Measurements from ENCODE around the gene BCL2L11. TPM values are rescaled to one million over a fixed set of nuclear protein-coding genes. Genes with fewer than 3 reads are reported as not detected.

BCL2L11 gene
- total RNA-seq, 1 donor from 2014 or later = 19.3 TPM

DNA sequence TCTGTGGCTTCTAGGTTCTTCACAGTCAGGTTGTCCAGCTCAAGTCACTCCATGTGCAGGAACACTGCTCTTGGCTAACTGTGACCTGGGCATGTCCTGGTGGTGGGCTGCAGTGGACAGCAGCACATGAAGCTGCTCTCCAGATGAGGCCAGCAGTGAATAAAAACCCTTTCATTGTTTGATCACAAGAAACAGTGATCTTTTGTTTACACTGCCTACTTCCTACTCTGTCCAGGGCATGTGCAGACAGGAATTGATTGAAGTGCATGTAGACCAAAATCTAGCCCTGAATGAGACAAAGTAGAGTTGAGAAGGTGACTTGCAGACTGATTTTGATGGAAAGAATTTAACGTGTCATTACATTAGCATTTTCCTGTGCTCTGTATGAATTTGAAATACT, 34.9 kb downstream of the BCL2L11 start:
- Histone ChIP-seq H2AFZ (ENCODE audit: low read depth, low read length) (no peak overlapping the region), H3K4me2 (ENCODE audit: low read length) (no peak overlapping the region), H4K20me1 (ENCODE audit: insufficient read depth, low read length) (no peaks in the 10 kb centered on the region), H3K4me1 (ENCODE audit: insufficient read depth, low read length) (peaks cover 12% of the 10 kb centered on the region), H3K4me3 (ENCODE audit: insufficient read depth, low read depth, low read length) (no peak overlapping the region), H3K9ac (ENCODE audit: low read length) (no peak overlapping the region), H3K27ac (ENCODE audit: low read depth, low read length) (no peak overlapping the region), H3K36me3 (ENCODE audit: insufficient read depth, low read length) (no peaks in the 10 kb centered on the region), H3K79me2 (ENCODE audit: insufficient read depth, low read length) (no peaks in the 10 kb centered on the region), H3K27me3 (ENCODE audit: insufficient read depth, low read length) (no peaks in the 10 kb centered on the region), H3K9me3 (ENCODE audit: insufficient read depth, low read depth, low read length) (no peaks in the 10 kb centered on the region)
- TF ChIP-seq, protein P1, sequence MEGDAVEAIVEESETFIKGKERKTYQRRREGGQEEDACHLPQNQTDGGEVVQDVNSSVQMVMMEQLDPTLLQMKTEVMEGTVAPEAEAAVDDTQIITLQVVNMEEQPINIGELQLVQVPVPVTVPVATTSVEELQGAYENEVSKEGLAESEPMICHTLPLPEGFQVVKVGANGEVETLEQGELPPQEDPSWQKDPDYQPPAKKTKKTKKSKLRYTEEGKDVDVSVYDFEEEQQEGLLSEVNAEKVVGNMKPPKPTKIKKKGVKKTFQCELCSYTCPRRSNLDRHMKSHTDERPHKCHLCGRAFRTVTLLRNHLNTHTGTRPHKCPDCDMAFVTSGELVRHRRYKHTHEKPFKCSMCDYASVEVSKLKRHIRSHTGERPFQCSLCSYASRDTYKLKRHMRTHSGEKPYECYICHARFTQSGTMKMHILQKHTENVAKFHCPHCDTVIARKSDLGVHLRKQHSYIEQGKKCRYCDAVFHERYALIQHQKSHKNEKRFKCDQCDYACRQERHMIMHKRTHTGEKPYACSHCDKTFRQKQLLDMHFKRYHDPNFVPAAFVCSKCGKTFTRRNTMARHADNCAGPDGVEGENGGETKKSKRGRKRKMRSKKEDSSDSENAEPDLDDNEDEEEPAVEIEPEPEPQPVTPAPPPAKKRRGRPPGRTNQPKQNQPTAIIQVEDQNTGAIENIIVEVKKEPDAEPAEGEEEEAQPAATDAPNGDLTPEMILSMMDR (IDR thresholded peaks at IDR 0.05; ENCODE audit: insufficient read depth, low read depth, low read length) = no peak
- no peak for TF ChIP-seq EZH2 (IDR thresholded peaks at IDR 0.05; ENCODE audit: insufficient read depth, low read length)
- H3K4me3 Mint-ChIP-seq (ENCODE audit: unreplicated experiment) = no peak overlapping the region
- H3K27me3 Mint-ChIP-seq (ENCODE audit: low read depth, unreplicated experiment) = no peaks in the 10 kb centered on the region
- peak overlapping the region; percentile 60 for H3K27ac Mint-ChIP-seq (ENCODE audit: unreplicated experiment)
- peaks cover 1% of the 10 kb centered on the region for H3K9me3 Mint-ChIP-seq (ENCODE audit: unreplicated experiment)
- FAIRE-seq (no peak), DNase-seq (ENCODE audit: low read depth) (peak; percentile 23)
- peaks cover 31% of the 10 kb centered on the region for H3K36me3 Mint-ChIP-seq (ENCODE audit: low read depth, unreplicated experiment)
- H3K4me1 Mint-ChIP-seq (ENCODE audit: low read depth, unreplicated experiment) = peaks cover 37% of the 10 kb centered on the region

DNA sequence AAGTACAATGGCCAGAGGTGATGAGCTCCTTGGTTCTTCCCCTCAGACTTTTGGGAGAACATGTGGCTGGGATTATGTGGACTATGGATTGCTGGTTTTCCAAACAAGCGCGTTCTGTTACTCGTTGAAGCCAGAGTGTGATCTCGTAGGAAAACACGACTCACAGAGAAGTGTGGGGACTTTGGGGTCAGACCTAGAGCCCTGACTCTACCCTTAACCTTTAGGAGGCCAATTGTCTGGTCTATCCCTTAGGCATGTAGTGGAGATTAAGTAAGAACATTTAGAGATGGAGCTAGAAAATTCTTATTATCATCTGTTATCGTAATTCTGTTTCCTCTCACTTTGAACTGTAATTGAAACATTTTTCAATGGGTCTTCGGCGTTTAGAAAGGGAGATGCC, 35.8 kb downstream of the BCL2L11 start:
- Mint-ChIP-seq H3K27me3 (ENCODE audit: low read depth, unreplicated experiment) (no peaks in the 10 kb centered on the region), H3K4me3 (ENCODE audit: unreplicated experiment) (no peak overlapping the region), H3K4me1 (ENCODE audit: low read depth, unreplicated experiment) (peaks cover 46% of the 10 kb centered on the region), H3K27ac (ENCODE audit: unreplicated experiment) (peak overlapping the region; percentile 15), H3K9me3 (ENCODE audit: unreplicated experiment) (peaks cover 1% of the 10 kb centered on the region), H3K36me3 (ENCODE audit: low read depth, unreplicated experiment) (peaks cover 29% of the 10 kb centered on the region)
- H3K4me3 ChIP-seq (ENCODE audit: insufficient read depth, low read depth, low read length) = no peak overlapping the region
- H3K9me3 ChIP-seq (ENCODE audit: insufficient read depth, low read depth, low read length) = no peaks in the 10 kb centered on the region
- no peaks in the 10 kb centered on the region for H4K20me1 ChIP-seq (ENCODE audit: insufficient read depth, low read length)
- no peak overlapping the region for H3K27ac ChIP-seq (ENCODE audit: low read depth, low read length)
- DNase-seq (ENCODE audit: low read depth) (no peak), FAIRE-seq (no peak)
- TF ChIP-seq EZH2 (IDR thresholded peaks at IDR 0.05; ENCODE audit: insufficient read depth, low read length) = no peak
- TF ChIP-seq, protein P1 (IDR thresholded peaks at IDR 0.05; ENCODE audit: insufficient read depth, low read depth, low read length) = no peak
- H3K79me2 ChIP-seq (ENCODE audit: insufficient read depth, low read length) = no peaks in the 10 kb centered on the region
- H3K4me1 ChIP-seq (ENCODE audit: insufficient read depth, low read length) = peaks cover 22% of the 10 kb centered on the region
- H3K4me2 ChIP-seq (ENCODE audit: low read length) = no peak overlapping the region
- H2AFZ ChIP-seq (ENCODE audit: low read depth, low read length) = no peak overlapping the region
- no peak overlapping the region for H3K9ac ChIP-seq (ENCODE audit: low read length)
- no peaks in the 10 kb centered on the region for H3K27me3 ChIP-seq (ENCODE audit: insufficient read depth, low read length)
- no peaks in the 10 kb centered on the region for H3K36me3 ChIP-seq (ENCODE audit: insufficient read depth, low read length)

DNA sequence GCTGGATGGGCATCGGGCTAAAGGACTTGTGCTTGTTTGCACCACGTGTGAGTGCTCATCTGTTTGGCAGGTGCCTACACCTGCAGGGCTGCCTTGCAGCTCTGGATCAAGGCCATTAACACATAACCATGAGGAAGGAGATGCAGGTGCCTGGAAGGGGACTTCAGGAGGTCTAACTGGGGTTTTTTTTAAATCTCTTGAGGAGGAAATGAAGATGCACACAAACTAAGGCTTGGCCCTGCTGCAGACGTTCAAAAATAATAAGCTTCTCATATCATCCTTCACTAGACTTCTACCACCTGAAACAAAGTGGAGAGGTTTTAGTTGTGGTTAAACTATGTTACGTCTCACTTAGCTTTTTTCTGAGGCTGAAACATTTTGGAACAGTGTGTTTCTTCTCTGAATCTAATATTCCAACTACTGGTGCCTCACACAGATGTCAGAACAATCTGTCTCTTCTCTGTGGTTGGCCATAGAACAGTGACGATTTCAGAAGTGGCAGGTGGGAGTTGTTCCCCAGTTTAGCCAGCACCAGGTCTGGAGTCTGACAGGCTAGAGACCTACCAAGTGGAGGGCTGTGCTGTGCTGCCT, 36.5 kb downstream of the BCL2L11 start:
- H2AFZ ChIP-seq (ENCODE audit: low read depth, low read length) = no peak overlapping the region
- no peak overlapping the region for H3K4me2 ChIP-seq (ENCODE audit: low read length)
- no peaks in the 10 kb centered on the region for H3K9me3 ChIP-seq (ENCODE audit: insufficient read depth, low read depth, low read length)
- H3K27me3 ChIP-seq (ENCODE audit: insufficient read depth, low read length) = no peaks in the 10 kb centered on the region
- no peaks in the 10 kb centered on the region for H4K20me1 ChIP-seq (ENCODE audit: insufficient read depth, low read length)
- Mint-ChIP-seq H3K27ac (ENCODE audit: unreplicated experiment) (no peak overlapping the region), H3K9me3 (ENCODE audit: unreplicated experiment) (peaks cover 1% of the 10 kb centered on the region), H3K36me3 (ENCODE audit: low read depth, unreplicated experiment) (peaks cover 29% of the 10 kb centered on the region), H3K4me3 (ENCODE audit: unreplicated experiment) (no peak overlapping the region), H3K4me1 (ENCODE audit: low read depth, unreplicated experiment) (peaks cover 50% of the 10 kb centered on the region), H3K27me3 (ENCODE audit: low read depth, unreplicated experiment) (no peaks in the 10 kb centered on the region)
- no peak overlapping the region for H3K4me3 ChIP-seq (ENCODE audit: insufficient read depth, low read depth, low read length)
- FAIRE-seq (no peak), DNase-seq (ENCODE audit: low read depth) (no peak)
- no peak overlapping the region for H3K27ac ChIP-seq (ENCODE audit: low read depth, low read length)
- H3K79me2 ChIP-seq (ENCODE audit: insufficient read depth, low read length) = no peaks in the 10 kb centered on the region
- H3K9ac ChIP-seq (ENCODE audit: low read length) = no peak overlapping the region
- H3K4me1 ChIP-seq (ENCODE audit: insufficient read depth, low read length) = peaks cover 28% of the 10 kb centered on the region
- TF ChIP-seq, protein P1 (IDR thresholded peaks at IDR 0.05; ENCODE audit: insufficient read depth, low read depth, low read length) = no peak
- TF ChIP-seq EZH2 (IDR thresholded peaks at IDR 0.05; ENCODE audit: insufficient read depth, low read length) = no peak
- H3K36me3 ChIP-seq (ENCODE audit: insufficient read depth, low read length) = no peaks in the 10 kb centered on the region

All from astrocyte (in vitro differentiated cells and primary cell).